GM12878 (cell line): Measurements from ENCODE around the gene CKB.

ENCODE experiments used
- BHLHE40 ChIP-seq, 2 experiments: fragments of 450-650 bp in 1 of 2; IDR thresholded peaks; 2 replicates each; pipeline ENCODE4 v1.6.1; 2011 to 2017; ENCODE audit warnings: low read depth in 2 of 2, borderline replicate concordance in 1 of 2, improper control_type of control experiment in 1 of 2, low read length in 1 of 2, mild to moderate bottlenecking in 1 of 2
- CHD1 ChIP-seq: IDR thresholded peaks from 2 replicates; pipeline ENCODE4 v1.6.1; 2012; ENCODE audit warnings: low read depth, low read length, improper control_type of control experiment
- CREM ChIP-seq: IDR thresholded peaks from 2 replicates; pipeline ENCODE4 v1.6.1; 2014; ENCODE audit warnings: antibody characterized with exemption, low read depth
- ELK1 ChIP-seq: IDR thresholded peaks from 2 replicates; pipeline ENCODE4 v1.6.1; 2012; ENCODE audit warnings: low read depth, low read length, improper control_type of control experiment
- TF ChIP-seq, protein P1 (sequence below): fragments of 450-650 bp; IDR thresholded peaks from 2 replicates; pipeline ENCODE4 v1.6.1; 2017; ENCODE audit warnings: mild to moderate bottlenecking
- TF ChIP-seq, protein P2 (sequence below): fragments of 150-350 bp; IDR thresholded peaks from 2 replicates; pipeline ENCODE4 v1.6.1; 2016; ENCODE audit warnings: low read depth, low read length

GRCh38 chr14:103547455-103547940 lies 24.9 kb upstream of the CKB start:
- TF ChIP-seq, protein P1, sequence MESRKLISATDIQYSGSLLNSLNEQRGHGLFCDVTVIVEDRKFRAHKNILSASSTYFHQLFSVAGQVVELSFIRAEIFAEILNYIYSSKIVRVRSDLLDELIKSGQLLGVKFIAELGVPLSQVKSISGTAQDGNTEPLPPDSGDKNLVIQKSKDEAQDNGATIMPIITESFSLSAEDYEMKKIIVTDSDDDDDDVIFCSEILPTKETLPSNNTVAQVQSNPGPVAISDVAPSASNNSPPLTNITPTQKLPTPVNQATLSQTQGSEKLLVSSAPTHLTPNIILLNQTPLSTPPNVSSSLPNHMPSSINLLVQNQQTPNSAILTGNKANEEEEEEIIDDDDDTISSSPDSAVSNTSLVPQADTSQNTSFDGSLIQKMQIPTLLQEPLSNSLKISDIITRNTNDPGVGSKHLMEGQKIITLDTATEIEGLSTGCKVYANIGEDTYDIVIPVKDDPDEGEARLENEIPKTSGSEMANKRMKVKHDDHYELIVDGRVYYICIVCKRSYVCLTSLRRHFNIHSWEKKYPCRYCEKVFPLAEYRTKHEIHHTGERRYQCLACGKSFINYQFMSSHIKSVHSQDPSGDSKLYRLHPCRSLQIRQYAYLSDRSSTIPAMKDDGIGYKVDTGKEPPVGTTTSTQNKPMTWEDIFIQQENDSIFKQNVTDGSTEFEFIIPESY: no peak
- TF ChIP-seq CHD1 (no peak), ELK1 (no peak), BHLHE40 (IDR thresholded peaks at IDR 0.05; ENCODE audit: borderline replicate concordance in 1 of 2, low read depth in 2 of 2, low read length in 1 of 2) (no peak), CREM (no peak)
- TF ChIP-seq, protein P2, sequence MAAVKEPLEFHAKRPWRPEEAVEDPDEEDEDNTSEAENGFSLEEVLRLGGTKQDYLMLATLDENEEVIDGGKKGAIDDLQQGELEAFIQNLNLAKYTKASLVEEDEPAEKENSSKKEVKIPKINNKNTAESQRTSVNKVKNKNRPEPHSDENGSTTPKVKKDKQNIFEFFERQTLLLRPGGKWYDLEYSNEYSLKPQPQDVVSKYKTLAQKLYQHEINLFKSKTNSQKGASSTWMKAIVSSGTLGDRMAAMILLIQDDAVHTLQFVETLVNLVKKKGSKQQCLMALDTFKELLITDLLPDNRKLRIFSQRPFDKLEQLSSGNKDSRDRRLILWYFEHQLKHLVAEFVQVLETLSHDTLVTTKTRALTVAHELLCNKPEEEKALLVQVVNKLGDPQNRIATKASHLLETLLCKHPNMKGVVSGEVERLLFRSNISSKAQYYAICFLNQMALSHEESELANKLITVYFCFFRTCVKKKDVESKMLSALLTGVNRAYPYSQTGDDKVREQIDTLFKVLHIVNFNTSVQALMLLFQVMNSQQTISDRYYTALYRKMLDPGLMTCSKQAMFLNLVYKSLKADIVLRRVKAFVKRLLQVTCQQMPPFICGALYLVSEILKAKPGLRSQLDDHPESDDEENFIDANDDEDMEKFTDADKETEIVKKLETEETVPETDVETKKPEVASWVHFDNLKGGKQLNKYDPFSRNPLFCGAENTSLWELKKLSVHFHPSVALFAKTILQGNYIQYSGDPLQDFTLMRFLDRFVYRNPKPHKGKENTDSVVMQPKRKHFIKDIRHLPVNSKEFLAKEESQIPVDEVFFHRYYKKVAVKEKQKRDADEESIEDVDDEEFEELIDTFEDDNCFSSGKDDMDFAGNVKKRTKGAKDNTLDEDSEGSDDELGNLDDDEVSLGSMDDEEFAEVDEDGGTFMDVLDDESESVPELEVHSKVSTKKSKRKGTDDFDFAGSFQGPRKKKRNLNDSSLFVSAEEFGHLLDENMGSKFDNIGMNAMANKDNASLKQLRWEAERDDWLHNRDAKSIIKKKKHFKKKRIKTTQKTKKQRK: no peak
